Thyroid gland (tissue), 4 donors: ENCODE results near the gene ARPP19. TPM values are rescaled to one million over a fixed set of nuclear protein-coding genes. Genes with fewer than 3 reads are reported as not detected.
"Not testable (repeated sequence)": the region's sequence is repeated elsewhere in the genome, so short reads cannot be mapped to it uniquely, and the experiment has no call there.

Experiments used
- DNase-seq, 2 donors: peaks; one replicate each; pipeline ENCODE4 v3.0.0-alpha.2; 2019
- H3K27ac ChIP-seq, 3 donors: fragments of 200-600 bp; sonication (generic); 1 replicate in 2 of 3; 2 replicates in 1 of 3; pipeline ENCODE4 v1.5.1; 2016 to 2019; ENCODE audit warnings: mild to moderate bottlenecking in 1 of 3, moderate library complexity in 1 of 3
- H3K27me3 ChIP-seq: fragments of 200-600 bp; sonication (generic); one replicate; pipeline ENCODE4 v1.5.1; 2019
- H3K36me3 ChIP-seq, 2 donors: fragments of 200-600 bp; sonication (generic); one replicate each; pipeline ENCODE4 v1.5.1; 2016 to 2019
- H3K4me1 ChIP-seq, 2 donors: fragments of 200-600 bp; sonication (generic); one replicate each; pipeline ENCODE4 v1.5.1; 2017 to 2019
- H3K4me3 ChIP-seq, 3 donors: fragments of 200-600 bp; sonication (generic); replicated peaks in 1 of 3; 1 replicate in 2 of 3; 2 replicates in 1 of 3; pipeline ENCODE4 v1.5.1; 2016; ENCODE audit warnings: mild to moderate bottlenecking in 1 of 3
- H3K9me3 ChIP-seq: fragments of 200-600 bp; sonication (generic); one replicate; pipeline ENCODE4 v1.5.1; 2017
- POLR2A ChIP-seq, 2 donors: fragments of 450-650 bp; IDR thresholded peaks; one replicate each; pipeline ENCODE4 v1.6.1; 2017; ENCODE audit warnings: antibody characterized with exemption in 2 of 2, mild to moderate bottlenecking in 2 of 2, moderate library complexity in 1 of 2
- WGBS, 2 donors: methylation state at CpG; one replicate each; pipeline ENCODE4 v1.1.5; 2017; 5-methylcytosine and 5-hydroxymethylcytosine counted together
- intact Hi-C: fragments of 100-400 bp; cut with DNase I; formaldehyde crosslinking; loops from one replicate; pipeline ENCODE4 v1.15.1; 2023
- total RNA-seq, 4 donors: library from RNA; depleted of rRNA; stranded (reverse); fragments of >200 nt; gene quantifications; one replicate each; pipeline ENCODE4 v1.2.3, GENCODE V29; 2016
- TF ChIP-seq, protein P1 (sequence below), 6 experiments: fragments of 200-600 bp in 3 of 6; fragments of 450-650 bp in 3 of 6; sonication (generic) in 3 of 6; IDR thresholded peaks; one replicate each; pipeline ENCODE4 v1.5.1; 2016 to 2019; ENCODE audit warnings: antibody characterized with exemption in 6 of 6, mild to moderate bottlenecking in 2 of 6, inconsistent platforms in 1 of 6, moderate library complexity in 1 of 6

ARPP19 gene
- total RNA-seq, 4 donors from 2014 or later, result 148 to 221 (median 202) TPM

GRCh38 chr15:52584414-52584813 lies 15.6 kb upstream of the ARPP19 start:
- intact Hi-C loops, result no loop called here
- H3K4me1 ChIP-seq, result no peaks in the 10 kb centered on the region
- no peak overlapping the region for H3K4me3 ChIP-seq
- peaks cover 23 to 29% of the 10 kb centered on the region in 2 donors for H3K36me3 ChIP-seq
- DNase-seq, result no peak
- WGBS, 2 donors, result 94 to 96% methylated on average over 7 of the region's 7 CpGs
- no peaks in the 10 kb centered on the region for H3K27me3 ChIP-seq
- no peaks in the 10 kb centered on the region for H3K9me3 ChIP-seq
- TF ChIP-seq, protein P1, sequence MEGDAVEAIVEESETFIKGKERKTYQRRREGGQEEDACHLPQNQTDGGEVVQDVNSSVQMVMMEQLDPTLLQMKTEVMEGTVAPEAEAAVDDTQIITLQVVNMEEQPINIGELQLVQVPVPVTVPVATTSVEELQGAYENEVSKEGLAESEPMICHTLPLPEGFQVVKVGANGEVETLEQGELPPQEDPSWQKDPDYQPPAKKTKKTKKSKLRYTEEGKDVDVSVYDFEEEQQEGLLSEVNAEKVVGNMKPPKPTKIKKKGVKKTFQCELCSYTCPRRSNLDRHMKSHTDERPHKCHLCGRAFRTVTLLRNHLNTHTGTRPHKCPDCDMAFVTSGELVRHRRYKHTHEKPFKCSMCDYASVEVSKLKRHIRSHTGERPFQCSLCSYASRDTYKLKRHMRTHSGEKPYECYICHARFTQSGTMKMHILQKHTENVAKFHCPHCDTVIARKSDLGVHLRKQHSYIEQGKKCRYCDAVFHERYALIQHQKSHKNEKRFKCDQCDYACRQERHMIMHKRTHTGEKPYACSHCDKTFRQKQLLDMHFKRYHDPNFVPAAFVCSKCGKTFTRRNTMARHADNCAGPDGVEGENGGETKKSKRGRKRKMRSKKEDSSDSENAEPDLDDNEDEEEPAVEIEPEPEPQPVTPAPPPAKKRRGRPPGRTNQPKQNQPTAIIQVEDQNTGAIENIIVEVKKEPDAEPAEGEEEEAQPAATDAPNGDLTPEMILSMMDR (IDR thresholded peaks at IDR 0.05), result no peak
- no peak for TF ChIP-seq POLR2A (IDR thresholded peaks at IDR 0.05)
- H3K27ac ChIP-seq, result no peak overlapping the region

GRCh38 chr15:52579852-52580251 lies 11.0 kb upstream of the ARPP19 start:
- H3K4me3 ChIP-seq, result no peak overlapping the region
- H3K36me3 ChIP-seq, result peaks cover 12 to 14% of the 10 kb centered on the region in 2 donors
- no peaks in the 10 kb centered on the region for H3K9me3 ChIP-seq
- TF ChIP-seq, protein P1 (IDR thresholded peaks at IDR 0.05), result no peak
- no peak for TF ChIP-seq POLR2A (IDR thresholded peaks at IDR 0.05)
- no peaks in the 10 kb centered on the region for H3K27me3 ChIP-seq
- 84 to 95% methylated on average over 8 of the region's 8 CpGs for WGBS, 2 donors
- no peaks in the 10 kb centered on the region for H3K4me1 ChIP-seq
- intact Hi-C loops, result no loop called here
- H3K27ac ChIP-seq, result no peak overlapping the region
- no peak for DNase-seq

- whole genome bisulfite sequencing, 2 donors, result 96 to 97% methylated on average over 2 of the region's 2 CpGs
- TF ChIP-seq, protein P1 (IDR thresholded peaks at IDR 0.05), result no peak
- no peak for TF ChIP-seq POLR2A (IDR thresholded peaks at IDR 0.05)
- Histone ChIP-seq H3K27me3 (no peaks in the 10 kb centered on the region), H3K9me3 (no peaks in the 10 kb centered on the region), H3K36me3 (peaks cover 0 to 4% of the 10 kb centered on the region in 2 donors), H3K4me1 (no peaks in the 10 kb centered on the region), H3K27ac (no peak overlapping the region), H3K4me3 (no peak overlapping the region)
- DNase-seq, result no peak
- intact Hi-C loops, result no loop called here
Observed at GRCh38 chr15:52576692-52577091, 7.9 kb upstream of the ARPP19 start.

DNA sequence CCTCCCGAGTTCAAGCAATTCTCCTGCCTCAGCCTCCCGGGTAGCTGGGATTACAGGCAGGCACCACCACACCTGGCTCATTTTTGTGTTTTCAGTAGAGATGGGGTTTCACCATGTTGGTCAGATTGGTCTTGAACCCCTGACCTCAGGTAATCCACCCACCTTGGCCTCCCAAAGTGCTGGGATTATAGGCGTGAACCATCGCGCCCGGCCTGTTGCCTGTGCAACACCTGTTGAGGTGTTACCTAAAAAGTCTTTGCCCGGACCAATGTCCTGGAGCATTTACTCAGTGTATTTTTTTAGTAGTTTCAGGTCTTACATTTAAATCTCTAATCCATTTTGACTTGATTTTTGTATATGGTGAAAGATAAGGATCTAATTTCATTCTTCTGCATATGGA lies 6.7 kb upstream of the ARPP19 start:
- H3K27ac ChIP-seq, H3K4me3 ChIP-seq, DNase-seq, H3K4me1 ChIP-seq, H3K27me3 ChIP-seq, intact Hi-C loops, H3K36me3 ChIP-seq, H3K9me3 ChIP-seq: not testable (repeated sequence)
- 88 to 89% methylated on average over 7 of the region's 7 CpGs for WGBS, 2 donors

GRCh38 chr15:52575072-52575471 lies 6.2 kb upstream of the ARPP19 start:
- Histone ChIP-seq H3K4me1 (no peaks in the 10 kb centered on the region), H3K27me3 (no peaks in the 10 kb centered on the region), H3K27ac (no peak overlapping the region), H3K4me3 (no peak overlapping the region), H3K36me3 (no peaks in the 10 kb centered on the region), H3K9me3 (no peaks in the 10 kb centered on the region)
- TF ChIP-seq POLR2A (IDR thresholded peaks at IDR 0.05), result no peak
- TF ChIP-seq, protein P1 (IDR thresholded peaks at IDR 0.05), result no peak
- no peak for DNase-seq
- WGBS, 2 donors, result 93 to 98% methylated on average over 2 of the region's 2 CpGs
- intact Hi-C loops, result no loop called here

- 96 to 98% methylated on average over 3 of the region's 3 CpGs for WGBS, 2 donors
- H3K36me3 ChIP-seq, H3K4me3 ChIP-seq, H3K27me3 ChIP-seq, H3K4me1 ChIP-seq, DNase-seq, intact Hi-C loops, H3K9me3 ChIP-seq, H3K27ac ChIP-seq: not testable (repeated sequence)
Observed at GRCh38 chr15:52574623-52575022, 5.8 kb upstream of the ARPP19 start.
